ENCODE data around the gene USB1. TPM values are rescaled to one million over a fixed set of nuclear protein-coding genes. Genes with fewer than 3 reads are reported as not detected.
"Not testable (repeated sequence)": the region's sequence is repeated elsewhere in the genome, so short reads cannot be mapped to it uniquely, and the experiment has no call there.

The USB1 gene
- total and polyA plus RNA-seq, 11 donors: 20.3 to 61.9 (median 34.4) TPM

DNA sequence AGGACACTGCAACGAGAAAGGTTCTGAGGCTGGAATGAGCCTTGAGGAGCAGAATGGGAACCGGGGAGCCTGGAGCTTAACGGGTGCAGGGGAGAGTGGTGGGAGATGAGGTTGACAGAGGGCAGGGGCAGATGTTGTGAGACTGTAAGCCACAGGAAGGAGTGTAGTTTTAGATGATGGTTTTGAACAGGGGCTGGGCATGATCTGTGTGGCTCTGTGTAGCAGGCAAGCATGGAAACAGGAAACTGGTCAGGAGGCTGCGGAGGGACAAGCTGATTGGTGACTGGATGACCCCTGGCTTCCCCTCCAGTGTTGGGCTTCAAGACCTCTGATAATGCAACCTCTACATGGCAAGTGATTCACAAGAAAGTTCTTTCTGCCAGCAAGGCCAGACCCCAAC lies 28.9 kb upstream of the USB1 start:
- TF ChIP-seq POLR2A (IDR thresholded peaks at IDR 0.05): no peak
- TF ChIP-seq, protein P1, sequence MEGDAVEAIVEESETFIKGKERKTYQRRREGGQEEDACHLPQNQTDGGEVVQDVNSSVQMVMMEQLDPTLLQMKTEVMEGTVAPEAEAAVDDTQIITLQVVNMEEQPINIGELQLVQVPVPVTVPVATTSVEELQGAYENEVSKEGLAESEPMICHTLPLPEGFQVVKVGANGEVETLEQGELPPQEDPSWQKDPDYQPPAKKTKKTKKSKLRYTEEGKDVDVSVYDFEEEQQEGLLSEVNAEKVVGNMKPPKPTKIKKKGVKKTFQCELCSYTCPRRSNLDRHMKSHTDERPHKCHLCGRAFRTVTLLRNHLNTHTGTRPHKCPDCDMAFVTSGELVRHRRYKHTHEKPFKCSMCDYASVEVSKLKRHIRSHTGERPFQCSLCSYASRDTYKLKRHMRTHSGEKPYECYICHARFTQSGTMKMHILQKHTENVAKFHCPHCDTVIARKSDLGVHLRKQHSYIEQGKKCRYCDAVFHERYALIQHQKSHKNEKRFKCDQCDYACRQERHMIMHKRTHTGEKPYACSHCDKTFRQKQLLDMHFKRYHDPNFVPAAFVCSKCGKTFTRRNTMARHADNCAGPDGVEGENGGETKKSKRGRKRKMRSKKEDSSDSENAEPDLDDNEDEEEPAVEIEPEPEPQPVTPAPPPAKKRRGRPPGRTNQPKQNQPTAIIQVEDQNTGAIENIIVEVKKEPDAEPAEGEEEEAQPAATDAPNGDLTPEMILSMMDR (IDR thresholded peaks at IDR 0.05): no peak
- ATAC-seq (no peak), DNase-seq (peak in 1 of 5 donors; percentile 16)
- Histone ChIP-seq H3K9me3 (no peaks in the 10 kb centered on the region), H3K4me1 (peaks cover 0 to 13% (median 0%) of the 10 kb centered on the region in 12 donors), H3K27ac (no peak overlapping the region), H3K4me3 (no peak overlapping the region), H3K36me3 (no peaks in the 10 kb centered on the region), H3K27me3 (no peaks in the 10 kb centered on the region)
- intact Hi-C loops (cut with DNase I): no loop called here
- 72 to 88% (median 79%) methylated on average over 4 of the region's 4 CpGs for WGBS, 4 donors

GRCh38 chr16:57976331-57976796 lies 24.8 kb upstream of the USB1 start:
- peak overlapping the region in 1 of 12 donors; percentile 39 for H3K27ac ChIP-seq
- H3K9me3 ChIP-seq: no peaks in the 10 kb centered on the region
- no peak for TF ChIP-seq POLR2A (IDR thresholded peaks at IDR 0.05)
- TF ChIP-seq, protein P1 (IDR thresholded peaks at IDR 0.05): no peak
- intact Hi-C loops (cut with DNase I): no loop called here
- no peak overlapping the region for H3K4me3 ChIP-seq
- H3K27me3 ChIP-seq: no peaks in the 10 kb centered on the region
- peak; percentile 82 to 94 (median 92) for ATAC-seq
- peak in 2 of 5 donors; percentile 30 to 33 for DNase-seq
- H3K4me1 ChIP-seq: peaks cover 0 to 13% (median 0%) of the 10 kb centered on the region in 12 donors
- H3K36me3 ChIP-seq: no peaks in the 10 kb centered on the region
- 23 to 40% (median 37%) methylated on average over 2 of the region's 2 CpGs for WGBS, 4 donors

DNA sequence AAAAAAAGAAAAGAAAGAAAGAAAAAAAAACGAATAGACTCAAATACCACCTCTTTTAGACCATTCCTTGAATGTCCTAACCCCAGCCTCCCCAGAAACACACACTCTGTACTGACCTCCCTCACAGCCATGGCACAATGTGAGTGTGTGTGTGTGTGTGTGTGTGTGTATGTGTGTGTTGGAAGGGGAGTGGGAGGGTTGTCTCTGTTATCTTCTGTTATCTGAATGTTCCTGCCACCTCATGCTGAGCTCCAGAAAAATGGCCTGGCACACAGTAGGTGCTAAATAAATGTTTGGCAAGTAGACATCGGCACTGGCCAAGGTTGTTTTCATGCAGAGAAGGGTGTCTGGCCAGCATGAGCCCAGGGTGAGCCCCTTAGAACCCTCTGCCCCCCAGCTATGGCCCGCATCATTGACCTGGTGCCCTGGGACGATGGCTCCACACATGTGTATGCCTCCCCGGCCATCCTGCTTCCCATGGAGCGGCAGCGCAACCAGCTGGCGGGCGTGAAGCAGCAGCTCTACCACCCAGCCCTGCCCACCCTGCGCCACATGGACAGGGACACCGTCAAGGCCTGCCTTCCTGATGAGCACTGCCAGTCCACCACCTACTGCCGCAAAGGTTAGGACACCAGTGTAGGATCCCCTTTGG lies 23.7 kb upstream of the USB1 start:
- Histone ChIP-seq H3K36me3 (no peaks in the 10 kb centered on the region), H3K27ac (no peak overlapping the region), H3K27me3 (no peaks in the 10 kb centered on the region), H3K9me3 (no peaks in the 10 kb centered on the region), H3K4me3 (no peak overlapping the region), H3K4me1 (peaks cover 0 to 13% (median 0%) of the 10 kb centered on the region in 12 donors)
- no peak for TF ChIP-seq POLR2A (IDR thresholded peaks at IDR 0.05)
- TF ChIP-seq, protein P1 (IDR thresholded peaks at IDR 0.05): no peak
- peak in 2 of 5 donors; percentile 27 to 61 for DNase-seq
- intact Hi-C loops (cut with DNase I): no loop called here
- peak in 3 of 4 donors; percentile 26 to 41 (median 40) for ATAC-seq
- WGBS, 4 donors: 78 to 83% (median 82%) methylated on average over 10 to 12 of the region's 12 CpGs

DNA sequence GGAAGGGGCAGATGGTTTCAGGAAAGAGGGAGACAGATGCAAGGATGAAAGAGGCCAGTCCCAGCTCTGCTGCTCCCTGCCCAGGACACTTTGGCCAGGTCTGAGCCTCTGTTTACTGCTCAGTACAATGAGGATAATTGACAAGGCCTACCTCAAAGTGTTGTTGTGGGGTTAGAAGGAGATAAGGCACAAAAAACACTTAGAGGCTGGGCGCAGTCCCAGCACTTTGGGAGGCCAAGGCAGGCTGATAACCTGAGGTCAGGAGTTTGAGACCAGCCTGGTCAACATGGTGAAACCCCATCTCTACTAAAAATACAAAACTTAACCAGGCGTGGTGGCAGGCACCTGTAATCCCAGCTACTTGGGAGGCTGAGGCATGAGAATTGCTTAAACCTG lies 23.1 kb upstream of the USB1 start:
- peaks cover 0 to 13% (median 0%) of the 10 kb centered on the region in 12 donors for H3K4me1 ChIP-seq
- H3K27me3 ChIP-seq; H3K36me3 ChIP-seq; H3K4me3 ChIP-seq; H3K27ac ChIP-seq; intact Hi-C loops (cut with DNase I); ATAC-seq; H3K9me3 ChIP-seq: not testable (repeated sequence)
- DNase-seq: peak in 1 of 5 donors; percentile 22
- WGBS, 4 donors: 85 to 96% (median 90%) methylated on average over 2 of the region's 2 CpGs

Data from heart left ventricle (tissue), 16 donors.